ENCODE data around the gene STK24.

Gene STK24

DNA sequence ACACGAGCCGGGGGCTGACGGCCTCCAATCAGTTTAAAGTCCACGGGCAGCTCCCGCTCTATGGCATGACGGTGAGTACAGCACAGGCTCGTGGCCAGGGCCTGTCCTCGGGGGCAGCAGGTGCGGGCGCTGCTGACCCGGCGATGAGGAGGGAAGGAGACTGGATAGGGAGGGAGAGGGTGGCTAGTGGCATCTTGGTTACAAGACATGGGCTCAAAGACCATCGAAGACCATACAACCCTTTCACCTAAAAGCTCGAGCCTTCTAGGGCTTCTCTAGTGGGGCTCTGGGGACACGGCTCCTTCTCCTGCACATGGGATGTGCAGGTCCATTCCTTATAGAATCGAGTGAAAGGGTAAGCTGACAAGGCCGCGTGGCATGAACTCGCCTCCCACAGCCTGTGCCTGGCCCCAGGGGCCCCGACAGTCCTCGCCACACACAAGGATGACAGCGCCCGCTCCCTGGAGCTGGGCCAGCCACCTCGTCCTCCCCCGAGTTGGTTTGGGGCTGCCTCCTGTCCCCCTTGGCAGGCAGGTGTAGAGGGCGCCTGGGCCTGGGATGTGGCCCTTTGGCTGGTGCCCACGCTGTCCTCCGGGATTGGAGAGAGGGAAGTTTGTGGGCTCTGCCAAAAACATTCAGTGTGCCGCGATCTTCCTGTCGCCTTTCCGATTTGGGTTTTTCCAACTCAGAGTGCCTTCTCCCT is 137.6 kb downstream of the STK24 start:
- no peaks in the 10 kb centered on the region for H3F3A ChIP-seq (ENCODE audit: low read depth)
- no peaks in the 10 kb centered on the region for H3K79me2 ChIP-seq (ENCODE audit: insufficient read depth, low read length)
- no peaks in the 10 kb centered on the region for H3K9me3 ChIP-seq (ENCODE audit: insufficient read depth, low read depth, low read length)
- H2AFZ ChIP-seq (ENCODE audit: low read length), result no peak overlapping the region
- H3K4me2 ChIP-seq (ENCODE audit: low read depth, low read length, poor library complexity, severe bottlenecking), result no peak overlapping the region
- TF ChIP-seq EZH2phosphoT487 (IDR thresholded peaks at IDR 0.05; ENCODE audit: borderline replicate concordance), result no peak
- TF ChIP-seq, protein P1, sequence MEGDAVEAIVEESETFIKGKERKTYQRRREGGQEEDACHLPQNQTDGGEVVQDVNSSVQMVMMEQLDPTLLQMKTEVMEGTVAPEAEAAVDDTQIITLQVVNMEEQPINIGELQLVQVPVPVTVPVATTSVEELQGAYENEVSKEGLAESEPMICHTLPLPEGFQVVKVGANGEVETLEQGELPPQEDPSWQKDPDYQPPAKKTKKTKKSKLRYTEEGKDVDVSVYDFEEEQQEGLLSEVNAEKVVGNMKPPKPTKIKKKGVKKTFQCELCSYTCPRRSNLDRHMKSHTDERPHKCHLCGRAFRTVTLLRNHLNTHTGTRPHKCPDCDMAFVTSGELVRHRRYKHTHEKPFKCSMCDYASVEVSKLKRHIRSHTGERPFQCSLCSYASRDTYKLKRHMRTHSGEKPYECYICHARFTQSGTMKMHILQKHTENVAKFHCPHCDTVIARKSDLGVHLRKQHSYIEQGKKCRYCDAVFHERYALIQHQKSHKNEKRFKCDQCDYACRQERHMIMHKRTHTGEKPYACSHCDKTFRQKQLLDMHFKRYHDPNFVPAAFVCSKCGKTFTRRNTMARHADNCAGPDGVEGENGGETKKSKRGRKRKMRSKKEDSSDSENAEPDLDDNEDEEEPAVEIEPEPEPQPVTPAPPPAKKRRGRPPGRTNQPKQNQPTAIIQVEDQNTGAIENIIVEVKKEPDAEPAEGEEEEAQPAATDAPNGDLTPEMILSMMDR (conservative IDR thresholded peaks at IDR 0.05; ENCODE audit: low read length), result no peak
- H4K20me1 ChIP-seq (ENCODE audit: insufficient read depth, low read length, poor library complexity, severe bottlenecking), result no peaks in the 10 kb centered on the region
- H3K27me3 ChIP-seq (ENCODE audit: insufficient read depth, low read length, poor library complexity, severe bottlenecking), result no peaks in the 10 kb centered on the region
- H3K9me2 ChIP-seq (replicated peaks; ENCODE audit: low read depth, low read length), result no peaks in the 10 kb centered on the region
- no peak overlapping the region for H3K9ac ChIP-seq (ENCODE audit: low read depth, low read length, poor library complexity, severe bottlenecking)
- H3K36me3 ChIP-seq (ENCODE audit: insufficient read depth, low read length), result no peaks in the 10 kb centered on the region
- no peak overlapping the region for H3K4me3 ChIP-seq (ENCODE audit: low read length, poor library complexity, severe bottlenecking)
- no peaks in the 10 kb centered on the region for H3K4me1 ChIP-seq (ENCODE audit: insufficient read depth, low read length, poor library complexity, severe bottlenecking)

DNA sequence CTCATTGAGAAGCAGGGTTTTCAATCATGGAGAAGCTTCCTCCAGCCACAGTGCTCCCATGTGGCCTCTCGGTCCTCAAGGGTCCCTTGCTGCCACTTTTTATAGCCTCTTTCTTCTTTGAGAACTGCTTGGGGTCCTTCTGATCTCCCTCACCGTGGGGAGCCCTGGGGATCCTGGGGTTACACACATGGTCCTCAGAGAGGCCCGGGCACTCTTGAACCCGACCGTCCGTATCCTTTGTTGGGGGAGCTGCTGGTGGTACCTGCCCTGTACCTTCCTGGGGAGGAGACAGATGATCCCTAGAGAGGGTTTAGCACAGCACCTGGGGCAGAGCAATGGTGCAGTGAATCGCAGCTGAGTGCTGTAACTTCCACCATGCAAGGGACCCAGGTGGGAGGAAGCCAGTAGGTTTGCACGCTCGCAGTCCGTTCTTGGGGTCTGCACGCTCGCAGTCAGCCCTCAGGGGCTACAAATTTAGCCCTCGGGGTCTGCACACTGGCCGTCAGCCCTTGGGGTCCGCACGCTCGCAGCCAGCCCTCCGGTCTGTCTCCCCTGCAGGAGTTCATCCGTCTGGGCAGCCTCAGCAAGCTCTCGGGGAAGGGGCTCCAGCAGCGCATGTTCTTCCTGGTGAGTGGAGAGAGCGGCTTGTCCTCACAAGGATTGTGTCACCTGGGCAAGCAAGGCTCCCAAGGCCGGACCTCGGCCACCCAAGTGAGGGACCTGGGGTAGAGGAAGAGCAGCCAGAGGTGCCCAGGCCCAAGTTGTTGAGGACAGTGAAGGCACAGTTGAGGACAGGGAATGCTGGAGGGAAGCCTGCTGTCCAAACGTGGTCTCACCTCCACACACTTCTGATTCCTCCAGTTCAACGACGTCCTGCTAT is 138.4 kb downstream of the STK24 start:
- H3K79me2 ChIP-seq (ENCODE audit: insufficient read depth, low read length), result no peaks in the 10 kb centered on the region
- H3K9me2 ChIP-seq (replicated peaks; ENCODE audit: low read depth, low read length), result no peaks in the 10 kb centered on the region
- H3F3A ChIP-seq (ENCODE audit: low read depth), result no peaks in the 10 kb centered on the region
- no peak overlapping the region for H3K9ac ChIP-seq (ENCODE audit: low read depth, low read length, poor library complexity, severe bottlenecking)
- no peak overlapping the region for H2AFZ ChIP-seq (ENCODE audit: low read length)
- H3K4me2 ChIP-seq (ENCODE audit: low read depth, low read length, poor library complexity, severe bottlenecking), result no peak overlapping the region
- H3K9me3 ChIP-seq (ENCODE audit: insufficient read depth, low read depth, low read length), result no peaks in the 10 kb centered on the region
- no peaks in the 10 kb centered on the region for H3K36me3 ChIP-seq (ENCODE audit: insufficient read depth, low read length)
- H3K27me3 ChIP-seq (ENCODE audit: insufficient read depth, low read length, poor library complexity, severe bottlenecking), result no peaks in the 10 kb centered on the region
- no peaks in the 10 kb centered on the region for H3K4me1 ChIP-seq (ENCODE audit: insufficient read depth, low read length, poor library complexity, severe bottlenecking)
- no peaks in the 10 kb centered on the region for H4K20me1 ChIP-seq (ENCODE audit: insufficient read depth, low read length, poor library complexity, severe bottlenecking)
- TF ChIP-seq, protein P1 (conservative IDR thresholded peaks at IDR 0.05; ENCODE audit: low read length), result no peak
- no peak for TF ChIP-seq EZH2phosphoT487 (IDR thresholded peaks at IDR 0.05; ENCODE audit: borderline replicate concordance)
- no peak overlapping the region for H3K4me3 ChIP-seq (ENCODE audit: low read length, poor library complexity, severe bottlenecking)

DNA sequence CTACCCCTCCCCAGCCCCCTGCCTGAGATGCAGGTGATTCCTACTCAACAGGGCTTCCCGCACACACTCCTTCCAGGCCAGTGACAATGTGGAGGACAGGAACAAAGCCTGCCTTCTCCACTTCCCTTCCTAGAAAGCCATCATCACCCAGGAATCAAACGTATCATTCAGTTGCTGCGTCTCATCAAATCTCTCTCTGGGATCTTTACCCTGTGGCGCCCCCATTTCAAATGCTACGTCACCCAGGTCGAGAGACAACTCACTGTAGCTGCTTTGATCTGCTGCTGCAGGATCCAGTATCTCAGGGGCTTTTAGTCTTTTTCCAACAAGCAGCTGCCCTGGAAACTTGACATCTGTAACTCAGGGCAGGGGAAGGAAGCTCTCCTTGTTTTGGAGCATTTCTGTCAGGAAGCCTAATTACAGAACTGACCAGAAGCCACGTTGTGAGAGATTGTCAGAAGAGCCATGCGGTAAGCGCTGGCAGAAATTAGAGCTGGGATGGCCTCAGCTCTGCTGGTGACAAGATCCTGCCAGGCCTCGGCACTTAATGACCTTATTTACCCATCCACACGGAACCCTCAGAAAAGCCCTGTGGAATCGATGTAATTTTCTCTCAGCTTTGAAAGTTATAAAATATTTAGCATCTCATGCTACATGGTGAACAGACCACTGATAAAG is 140.5 kb downstream of the STK24 start:
- no peak overlapping the region for H3K4me3 ChIP-seq (ENCODE audit: low read length, poor library complexity, severe bottlenecking)
- no peaks in the 10 kb centered on the region for H3K36me3 ChIP-seq (ENCODE audit: insufficient read depth, low read length)
- no peaks in the 10 kb centered on the region for H3K79me2 ChIP-seq (ENCODE audit: insufficient read depth, low read length)
- no peaks in the 10 kb centered on the region for H4K20me1 ChIP-seq (ENCODE audit: insufficient read depth, low read length, poor library complexity, severe bottlenecking)
- H3F3A ChIP-seq (ENCODE audit: low read depth), result no peaks in the 10 kb centered on the region
- no peak overlapping the region for H2AFZ ChIP-seq (ENCODE audit: low read length)
- H3K4me2 ChIP-seq (ENCODE audit: low read depth, low read length, poor library complexity, severe bottlenecking), result no peak overlapping the region
- no peaks in the 10 kb centered on the region for H3K27me3 ChIP-seq (ENCODE audit: insufficient read depth, low read length, poor library complexity, severe bottlenecking)
- no peak for TF ChIP-seq EZH2phosphoT487 (IDR thresholded peaks at IDR 0.05; ENCODE audit: borderline replicate concordance)
- TF ChIP-seq, protein P1 (conservative IDR thresholded peaks at IDR 0.05; ENCODE audit: low read length), result no peak
- H3K9me3 ChIP-seq (ENCODE audit: insufficient read depth, low read depth, low read length), result no peaks in the 10 kb centered on the region
- no peaks in the 10 kb centered on the region for H3K9me2 ChIP-seq (replicated peaks; ENCODE audit: low read depth, low read length)
- no peaks in the 10 kb centered on the region for H3K4me1 ChIP-seq (ENCODE audit: insufficient read depth, low read length, poor library complexity, severe bottlenecking)
- no peak overlapping the region for H3K9ac ChIP-seq (ENCODE audit: low read depth, low read length, poor library complexity, severe bottlenecking)

Data from Loucy (cell line).